Mesendoderm (in vitro differentiated cells): ENCODE data around the gene PTGFRN.

Experiments
- DNase-seq: peaks from one replicate; pipeline ENCODE4 v3.0.0; 2013
- H2AK5ac ChIP-seq: 2 replicates; pipeline ENCODE4 v1.6.1; 2013; ENCODE audit warnings: low read length, inconsistent platforms
- H2BK120ac ChIP-seq: 2 replicates; pipeline ENCODE4 v1.6.1; 2013; ENCODE audit warnings: low read depth, mild to moderate bottlenecking, low read length, moderate library complexity, mixed read lengths
- H2BK15ac ChIP-seq: replicated peaks from 2 replicates; pipeline ENCODE4 v1.6.1; 2013; ENCODE audit warnings: low read depth, mild to moderate bottlenecking, moderate library complexity
- H2BK5ac ChIP-seq: 2 replicates; pipeline ENCODE4 v1.6.1; 2013; ENCODE audit warnings: low read length, inconsistent platforms
- H3K18ac ChIP-seq: 2 replicates; pipeline ENCODE4 v1.6.1; 2013; ENCODE audit warnings: mild to moderate bottlenecking, low read length, mixed read lengths
- H3K23ac ChIP-seq: one replicate; pipeline ENCODE4 v1.6.1; 2013; ENCODE audit warnings: low read length
- H3K27ac ChIP-seq: 2 replicates; pipeline ENCODE4 v1.5.1; 2013; ENCODE audit warnings: low read depth, mild to moderate bottlenecking, inconsistent platforms, low read length, moderate library complexity
- H3K27me3 ChIP-seq: 2 replicates; pipeline ENCODE4 v1.6.1; 2013; ENCODE audit warnings: low read length, control low read depth, mild to moderate bottlenecking, inconsistent platforms; ENCODE audit not compliant: insufficient read depth, poor library complexity
- H3K36me3 ChIP-seq: 2 replicates; pipeline ENCODE4 v1.6.1; 2013; ENCODE audit warnings: low read length, inconsistent platforms; ENCODE audit not compliant: control insufficient read depth, insufficient read depth
- H3K4ac ChIP-seq: one replicate; pipeline ENCODE4 v1.6.1; 2013; ENCODE audit warnings: low read depth, mild to moderate bottlenecking, low read length, moderate library complexity
- H3K4me1 ChIP-seq: 2 replicates; pipeline ENCODE4 v1.6.1; 2013; ENCODE audit warnings: low read depth, low read length, inconsistent platforms; ENCODE audit not compliant: control insufficient read depth
- H3K4me2 ChIP-seq: 2 replicates; pipeline ENCODE4 v1.6.1; 2013; ENCODE audit warnings: low read length
- H3K4me3 ChIP-seq: 2 replicates; pipeline ENCODE4 v1.5.1; 2013; ENCODE audit warnings: mild to moderate bottlenecking, low read length
- H3K56ac ChIP-seq: one replicate; pipeline ENCODE4 v1.6.1; 2013; ENCODE audit warnings: low read length
- H3K79me1 ChIP-seq: 2 replicates; pipeline ENCODE4 v1.6.1; 2013; ENCODE audit warnings: low read length, inconsistent platforms
- H3K79me2 ChIP-seq: 2 replicates; pipeline ENCODE4 v1.6.1; 2013; ENCODE audit warnings: mild to moderate bottlenecking, low read length; ENCODE audit not compliant: control insufficient read depth, insufficient read depth
- H3K9ac ChIP-seq: 2 replicates; pipeline ENCODE4 v1.6.1; 2013; ENCODE audit warnings: low read length, inconsistent platforms
- H4K5ac ChIP-seq: one replicate; pipeline ENCODE4 v1.6.1; 2013; ENCODE audit warnings: low read length
- H4K8ac ChIP-seq: one replicate; pipeline ENCODE4 v1.6.1; 2013; ENCODE audit warnings: low read depth, mild to moderate bottlenecking, control low read depth, low read length, moderate library complexity
- WGBS: extraction: QIAGEN DNeasy Blood & Tissue Kit; methylation state at CpG from one replicate; pipeline ENCODE4 v1.1.7; 2013; ENCODE audit warnings: low lambda C conversion rate, missing lambda C conversion rate; ENCODE audit not compliant: insufficient coverage; ENCODE audit errors: extremely low coverage; 5-methylcytosine and 5-hydroxymethylcytosine counted together

Gene PTGFRN

DNA sequence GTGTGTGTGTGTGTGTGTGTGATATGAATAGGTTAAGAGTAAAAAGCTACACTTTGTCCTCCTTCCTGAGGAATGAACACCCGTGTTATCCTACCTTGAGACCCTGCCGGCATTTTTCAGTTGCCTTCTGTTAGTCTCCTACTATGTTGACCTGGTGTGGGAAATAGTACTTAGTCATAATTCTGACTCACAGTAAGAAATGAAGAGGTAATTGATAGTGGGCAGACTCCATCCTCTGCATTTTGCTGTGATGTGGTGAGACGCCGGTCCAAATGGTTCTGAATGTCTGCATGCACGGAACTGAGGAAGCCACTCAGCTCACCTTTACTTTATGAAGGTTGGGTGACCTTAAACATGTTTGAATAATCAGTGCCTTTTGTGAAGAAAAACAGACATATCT lies 104.5 kb downstream of the PTGFRN start:
- WGBS = no CpG with 5 or more reads among the region's 5 CpGs
- H3K4me3 ChIP-seq = no peak overlapping the region
- no peak overlapping the region for H3K23ac ChIP-seq
- no peak overlapping the region for H4K8ac ChIP-seq
- no peak overlapping the region for H2BK15ac ChIP-seq
- no peak overlapping the region for H2AK5ac ChIP-seq
- H3K4ac ChIP-seq = no peak overlapping the region
- no peak for DNase-seq
- H3K27ac ChIP-seq = no peak overlapping the region
- no peaks in the 10 kb centered on the region for H3K4me1 ChIP-seq
- no peaks in the 10 kb centered on the region for H3K79me2 ChIP-seq
- H3K18ac ChIP-seq = no peak overlapping the region
- no peaks in the 10 kb centered on the region for H3K27me3 ChIP-seq
- no peak overlapping the region for H3K4me2 ChIP-seq
- H3K56ac ChIP-seq = no peak overlapping the region
- no peaks in the 10 kb centered on the region for H3K36me3 ChIP-seq
- no peak overlapping the region for H4K5ac ChIP-seq
- H2BK120ac ChIP-seq = no peak overlapping the region
- no peak overlapping the region for H3K9ac ChIP-seq
- H3K79me1 ChIP-seq = no peaks in the 10 kb centered on the region
- no peak overlapping the region for H2BK5ac ChIP-seq

- Histone ChIP-seq H3K27me3 (no peaks in the 10 kb centered on the region), H2BK5ac (no peak overlapping the region), H3K4me3 (no peak overlapping the region), H3K36me3 (no peaks in the 10 kb centered on the region), H3K4me1 (no peaks in the 10 kb centered on the region), H4K5ac (no peak overlapping the region), H3K18ac (no peak overlapping the region), H3K4ac (no peak overlapping the region), H3K4me2 (no peak overlapping the region), H4K8ac (no peak overlapping the region), H2AK5ac (no peak overlapping the region), H3K79me2 (no peaks in the 10 kb centered on the region), H3K56ac (no peak overlapping the region), H2BK15ac (no peak overlapping the region), H3K79me1 (no peaks in the 10 kb centered on the region), H3K23ac (no peak overlapping the region), H3K9ac (no peak overlapping the region), H2BK120ac (no peak overlapping the region), H3K27ac (no peak overlapping the region)
- WGBS = no CpG with 5 or more reads among the region's 3 CpGs
- DNase-seq = no peak
Observed at GRCh38 chr1:117015724-117016123, 106.0 kb downstream of the PTGFRN start.

GRCh38 chr1:117017062-117017461 lies 107.3 kb downstream of the PTGFRN start:
- Histone ChIP-seq H2BK5ac (no peak overlapping the region), H3K27me3 (no peaks in the 10 kb centered on the region), H3K4me1 (no peaks in the 10 kb centered on the region), H3K4me2 (no peak overlapping the region), H3K23ac (no peak overlapping the region), H3K4ac (no peak overlapping the region), H3K56ac (no peak overlapping the region), H3K79me2 (no peaks in the 10 kb centered on the region), H3K36me3 (no peaks in the 10 kb centered on the region), H2BK15ac (no peak overlapping the region), H3K18ac (no peak overlapping the region), H3K27ac (no peak overlapping the region), H2BK120ac (no peak overlapping the region), H4K8ac (no peak overlapping the region), H2AK5ac (no peak overlapping the region), H4K5ac (no peak overlapping the region), H3K79me1 (no peaks in the 10 kb centered on the region), H3K4me3 (no peak overlapping the region), H3K9ac (no peak overlapping the region)
- DNase-seq = no peak
- no CpG with 5 or more reads among the region's 4 CpGs for WGBS

DNA sequence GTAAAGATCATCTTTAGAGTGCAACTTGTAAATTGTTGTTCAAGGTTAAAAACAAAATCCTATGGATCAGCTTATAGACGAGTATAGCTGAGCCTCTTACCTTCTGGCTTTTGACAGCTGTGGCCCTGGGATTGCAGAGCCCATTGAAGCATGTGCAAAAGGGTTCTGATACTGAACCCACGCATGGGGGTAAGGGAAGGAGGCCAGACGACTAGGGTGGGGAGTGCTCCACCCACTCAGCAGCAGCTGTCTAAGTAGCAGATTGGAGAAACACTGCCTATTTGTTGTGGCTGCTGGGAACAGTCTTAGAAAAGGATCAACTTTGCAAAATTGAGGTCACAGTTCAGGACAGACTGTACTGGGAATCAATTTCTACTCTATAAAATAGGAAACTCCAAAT lies 107.9 kb downstream of the PTGFRN start:
- H3K4me2 ChIP-seq = no peak overlapping the region
- H3K18ac ChIP-seq = no peak overlapping the region
- H3K36me3 ChIP-seq = no peaks in the 10 kb centered on the region
- no peak overlapping the region for H3K9ac ChIP-seq
- H4K8ac ChIP-seq = no peak overlapping the region
- H3K27me3 ChIP-seq = no peaks in the 10 kb centered on the region
- no peak overlapping the region for H4K5ac ChIP-seq
- H3K79me2 ChIP-seq = no peaks in the 10 kb centered on the region
- H3K4me1 ChIP-seq = no peaks in the 10 kb centered on the region
- no CpG with 5 or more reads among the region's 3 CpGs for WGBS
- H2BK15ac ChIP-seq = no peak overlapping the region
- no peaks in the 10 kb centered on the region for H3K79me1 ChIP-seq
- no peak overlapping the region for H3K56ac ChIP-seq
- no peak overlapping the region for H2BK120ac ChIP-seq
- H2BK5ac ChIP-seq = no peak overlapping the region
- DNase-seq = no peak
- no peak overlapping the region for H3K23ac ChIP-seq
- no peak overlapping the region for H2AK5ac ChIP-seq
- no peak overlapping the region for H3K4me3 ChIP-seq
- H3K4ac ChIP-seq = no peak overlapping the region
- H3K27ac ChIP-seq = no peak overlapping the region

DNA sequence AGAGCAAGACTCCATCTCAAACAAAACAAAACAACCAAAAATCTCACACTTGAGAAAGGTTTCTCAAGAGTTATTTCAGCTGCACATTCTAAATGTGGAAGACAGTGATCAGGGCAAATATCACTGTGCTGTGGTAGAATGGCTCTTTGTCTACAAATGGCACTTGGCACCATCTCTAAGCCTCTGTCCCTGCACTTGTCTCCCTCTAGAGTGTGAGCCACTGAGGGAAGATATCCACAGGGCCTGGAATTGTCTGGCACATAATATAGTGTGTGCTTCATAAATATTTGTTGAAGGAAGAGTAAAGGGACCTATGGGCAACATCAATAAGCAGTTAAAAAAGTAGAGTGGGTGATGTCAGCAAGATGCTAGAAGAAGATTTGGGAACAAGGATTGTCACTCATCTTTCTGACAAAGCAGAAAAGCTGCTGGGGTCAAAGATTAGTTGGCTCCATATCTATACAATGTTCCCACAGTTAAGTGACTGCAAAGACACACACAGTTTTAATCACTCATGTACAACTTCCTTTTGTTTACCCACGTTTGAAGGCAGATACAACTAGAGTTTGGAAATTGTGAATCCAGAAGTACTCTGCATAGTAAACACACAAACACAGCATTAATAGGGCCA lies 110.9 kb downstream of the PTGFRN start:
- no peak overlapping the region for H3K4me3 ChIP-seq
- H3K18ac ChIP-seq = no peak overlapping the region
- H4K8ac ChIP-seq = no peak overlapping the region
- H3K27me3 ChIP-seq = no peaks in the 10 kb centered on the region
- no CpG with 5 or more reads among the region's 1 CpG for WGBS
- H3K4ac ChIP-seq = no peak overlapping the region
- H2BK120ac ChIP-seq = no peak overlapping the region
- no peaks in the 10 kb centered on the region for H3K79me1 ChIP-seq
- no peak overlapping the region for H3K27ac ChIP-seq
- H3K23ac ChIP-seq = no peak overlapping the region
- no peak overlapping the region for H2BK5ac ChIP-seq
- no peak overlapping the region for H4K5ac ChIP-seq
- DNase-seq = no peak
- no peak overlapping the region for H2AK5ac ChIP-seq
- H3K4me1 ChIP-seq = no peaks in the 10 kb centered on the region
- no peak overlapping the region for H3K4me2 ChIP-seq
- H2BK15ac ChIP-seq = no peak overlapping the region
- H3K56ac ChIP-seq = no peak overlapping the region
- no peaks in the 10 kb centered on the region for H3K36me3 ChIP-seq
- H3K79me2 ChIP-seq = no peaks in the 10 kb centered on the region
- no peak overlapping the region for H3K9ac ChIP-seq

DNA sequence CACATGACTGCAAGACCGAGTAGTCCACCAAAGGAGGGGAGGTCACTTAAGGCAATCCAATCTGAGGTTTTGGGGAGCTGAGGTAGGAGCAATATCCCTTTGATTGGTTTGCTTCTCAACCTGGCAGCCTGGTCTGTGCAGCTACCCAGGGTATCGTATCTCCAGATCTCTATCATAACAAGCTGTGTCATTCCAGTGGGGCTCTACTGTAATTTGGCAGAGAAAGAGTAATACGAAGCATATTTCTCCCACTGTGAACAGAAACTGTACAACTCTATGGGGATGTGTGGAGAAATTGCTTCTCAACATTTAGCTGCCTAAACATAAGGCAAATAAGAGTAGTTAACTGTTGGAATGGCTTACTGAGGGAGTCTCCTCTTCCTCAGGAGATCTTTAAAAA lies 112.4 kb downstream of the PTGFRN start:
- Histone ChIP-seq H3K9ac (no peak overlapping the region), H2BK120ac (no peak overlapping the region), H2BK15ac (no peak overlapping the region), H3K79me1 (no peaks in the 10 kb centered on the region), H2BK5ac (no peak overlapping the region), H3K56ac (no peak overlapping the region), H3K4me1 (no peaks in the 10 kb centered on the region), H3K23ac (no peak overlapping the region), H3K4me3 (no peak overlapping the region), H2AK5ac (no peak overlapping the region), H3K4ac (no peak overlapping the region), H3K18ac (no peak overlapping the region), H3K36me3 (no peaks in the 10 kb centered on the region), H4K5ac (no peak overlapping the region), H3K79me2 (no peaks in the 10 kb centered on the region), H4K8ac (no peak overlapping the region), H3K27ac (no peak overlapping the region), H3K27me3 (no peaks in the 10 kb centered on the region), H3K4me2 (no peak overlapping the region)
- WGBS = no CpG with 5 or more reads among the region's 3 CpGs
- no peak for DNase-seq
